Measurements from ENCODE around the gene C1orf159. TPM values are rescaled to one million over a fixed set of nuclear protein-coding genes. Genes with fewer than 3 reads are reported as not detected.

Gene C1orf159
- total and polyA plus RNA-seq, 9 of the 15 experiments (the other 6 are each of a cell fraction or from before 2014, with no cell fraction given): 0.28 to 54.9 (median 10.6) TPM

- TF ChIP-seq TFAP4 (CRISPR knock-in tag; IDR thresholded peaks at IDR 0.05; ENCODE audit: borderline replicate concordance) (peak; percentile 95), RAD21 (CRISPR knock-in tag; conservative IDR thresholded peaks at IDR 0.05 in 1 of 2, IDR thresholded peaks at IDR 0.05 in 1 of 2) (peak; percentile 92 to 96), AFF4 (CRISPR knock-in tag; IDR thresholded peaks at IDR 0.05) (peak; percentile 90), FOXM1 (IDR thresholded peaks at IDR 0.05; ENCODE audit: low read depth) (no peak), FOXM1 (CRISPR knock-in tag; IDR thresholded peaks at IDR 0.05; ENCODE audit: low read depth) (peak; percentile 76; the same call in 1 of the 2 replicates), DDX20 (tag; IDR thresholded peaks at IDR 0.05; ENCODE audit: low read depth) (no peak), HES1 (IDR thresholded peaks at IDR 0.05; ENCODE audit: low read depth) (no peak), SAFB (IDR thresholded peaks at IDR 0.05; ENCODE audit: borderline replicate concordance, low read depth, low read length) (peak; percentile 47; the same call in 1 of the 2 replicates), HLTF (IDR thresholded peaks at IDR 0.05) (no peak), FOXA1 (IDR thresholded peaks at IDR 0.05; ENCODE audit: borderline replicate concordance) (no peak), TRIM25 (IDR thresholded peaks at IDR 0.05; ENCODE audit: borderline replicate concordance) (no peak), TAF1 (IDR thresholded peaks at IDR 0.05; ENCODE audit: control insufficient read depth, extremely low read depth, insufficient read depth, low read length, severe bottlenecking) (peak; percentile 27), PRMT5 (CRISPR knock-in tag; IDR thresholded peaks at IDR 0.05) (no peak), HOMEZ (CRISPR knock-in tag; IDR thresholded peaks at IDR 0.05) (no peak), POLR2AphosphoS5 (IDR thresholded peaks at IDR 0.05; ENCODE audit: control insufficient read depth, insufficient read depth, low read depth, low read length) (peak; percentile 37; the same call in 1 of the 2 replicates)
These were observed 51.7 kb downstream of the C1orf159 start (continued) for GRCh38 chr1:1063945-1064831.
